HEK293 (cell line): Measurements from ENCODE around the gene CPLX3.

Experiments
- CTCF ChIA-PET: fragments of 350-600 bp; formaldehyde crosslinking; extraction: SDS; loops from one replicate; lab custom pipeline; 2021; ENCODE audit warnings: antibody characterized with exemption; lab: Yijun Ruan, JAX
- POLR2A ChIA-PET: fragments of 300-600 bp; formaldehyde crosslinking; extraction: SDS; loops from one replicate; lab custom pipeline; 2020; ENCODE audit warnings: antibody characterized with exemption, inconsistent platforms; lab: Yijun Ruan, JAX
- H3K27ac ChIP-seq: fragments of 200-500 bp; sonication (Bioruptor generic); 2 replicates; pipeline ENCODE4 v1.5.1; 2014; ENCODE audit warnings: low read depth, low read length, control low read depth, inconsistent platforms; ENCODE audit errors: extremely low read depth
- H3K36me3 ChIP-seq, 2 experiments: fragments of 200-500 bp in 1 of 2; sonication (Bioruptor generic) in 1 of 2; 1 replicate in 1 of 2; 2 replicates in 1 of 2; pipeline ENCODE4 v1.5.1; 2014 to 2017; ENCODE audit warnings: inconsistent platforms in 2 of 2, low read length in 2 of 2; ENCODE audit not compliant: control insufficient read depth in 2 of 2, insufficient read depth in 1 of 2
- H3K4me1 ChIP-seq: fragments of 200-500 bp; sonication (Bioruptor generic); 2 replicates; pipeline ENCODE4 v1.5.1; 2014; ENCODE audit warnings: mild to moderate bottlenecking, low read length, inconsistent platforms; ENCODE audit not compliant: control insufficient read depth, insufficient read depth
- H3K4me3 ChIP-seq: 2 replicates; pipeline ENCODE4 v1.5.1; 2011; ENCODE audit warnings: low read depth, mild to moderate bottlenecking, control low read depth, low read length, moderate library complexity
- H3K9me3 ChIP-seq: fragments of 200-500 bp; sonication (Bioruptor generic); 2 replicates; pipeline ENCODE4 v1.5.1; 2014; ENCODE audit warnings: low read depth, low read length, inconsistent platforms; ENCODE audit not compliant: control insufficient read depth, insufficient read depth
- GLIS1 ChIP-seq: fragments of 450-650 bp; formaldehyde crosslinking; IDR thresholded peaks from 2 replicates; pipeline ENCODE4 v1.5.1; 2016; ENCODE audit warnings: missing biosample characterization, missing genetic modification characterization
- KLF10 ChIP-seq: fragments of 450-650 bp; IDR thresholded peaks from 2 replicates; pipeline ENCODE4 v1.5.1; 2018; ENCODE audit warnings: missing biosample characterization, mild to moderate bottlenecking, missing genetic modification characterization
- REPIN1 ChIP-seq: fragments of 450-650 bp; formaldehyde crosslinking; IDR thresholded peaks from 2 replicates; pipeline ENCODE4 v1.5.1; 2017; ENCODE audit warnings: missing biosample characterization, missing genetic modification characterization, low read depth
- SP3 ChIP-seq: fragments of 450-650 bp; formaldehyde crosslinking; IDR thresholded peaks from 2 replicates; pipeline ENCODE4 v1.5.1; 2016; ENCODE audit warnings: missing biosample characterization, missing genetic modification characterization
- SP7 ChIP-seq: fragments of 450-650 bp; formaldehyde crosslinking; IDR thresholded peaks from 2 replicates; pipeline ENCODE4 v1.5.1; 2016; ENCODE audit warnings: missing biosample characterization, missing genetic modification characterization
- TRIM28 ChIP-seq: IDR thresholded peaks from 2 replicates; pipeline ENCODE4 v1.6.1; 2011; ENCODE audit warnings: low read length, control low read depth, borderline replicate concordance
- ZBTB17 ChIP-seq: fragments of 450-650 bp; formaldehyde crosslinking; IDR thresholded peaks from 2 replicates; pipeline ENCODE4 v1.5.1; 2016; ENCODE audit warnings: missing biosample characterization, missing genetic modification characterization
- ZBTB20 ChIP-seq: fragments of 450-650 bp; formaldehyde crosslinking; IDR thresholded peaks from 2 replicates; pipeline ENCODE4 v1.5.1; 2016; ENCODE audit warnings: missing biosample characterization, missing genetic modification characterization
- ZBTB48 ChIP-seq: fragments of 450-650 bp; formaldehyde crosslinking; IDR thresholded peaks from 2 replicates; pipeline ENCODE4 v1.5.1; 2016; ENCODE audit warnings: missing biosample characterization, missing genetic modification characterization
- ZBTB8A ChIP-seq: fragments of 450-650 bp; formaldehyde crosslinking; IDR thresholded peaks from 2 replicates; pipeline ENCODE4 v1.5.1; 2016; ENCODE audit warnings: missing biosample characterization, missing genetic modification characterization
- ZEB2 ChIP-seq: fragments of 450-650 bp; formaldehyde crosslinking; IDR thresholded peaks from 2 replicates; pipeline ENCODE4 v1.5.1; 2016; ENCODE audit warnings: missing biosample characterization, missing genetic modification characterization
- ZFHX2 ChIP-seq: fragments of 450-650 bp; formaldehyde crosslinking; conservative IDR thresholded peaks from 2 replicates; pipeline ENCODE4 v1.5.1; 2016; ENCODE audit warnings: missing biosample characterization, missing genetic modification characterization
- ZFP69B ChIP-seq: fragments of 450-650 bp; formaldehyde crosslinking; IDR thresholded peaks from 2 replicates; pipeline ENCODE4 v1.5.1; 2016; ENCODE audit warnings: missing biosample characterization, missing genetic modification characterization
- ZIC2 ChIP-seq: fragments of 450-650 bp; formaldehyde crosslinking; IDR thresholded peaks from 2 replicates; pipeline ENCODE4 v1.5.1; 2016; ENCODE audit warnings: missing biosample characterization, missing genetic modification characterization
- ZNF121 ChIP-seq: fragments of 450-650 bp; formaldehyde crosslinking; IDR thresholded peaks from 2 replicates; pipeline ENCODE4 v1.5.1; 2016; ENCODE audit warnings: missing biosample characterization, missing genetic modification characterization
- ZNF184 ChIP-seq: fragments of 450-650 bp; IDR thresholded peaks from 2 replicates; pipeline ENCODE4 v1.5.1; 2018; ENCODE audit warnings: missing biosample characterization, mild to moderate bottlenecking, missing genetic modification characterization
- ZNF19 ChIP-seq: fragments of 450-650 bp; formaldehyde crosslinking; IDR thresholded peaks from 2 replicates; pipeline ENCODE4; 2016; ENCODE audit warnings: missing biosample characterization, missing genetic modification characterization, low read depth
- ZNF223 ChIP-seq: fragments of 450-650 bp; formaldehyde crosslinking; IDR thresholded peaks from 2 replicates; pipeline ENCODE4 v1.5.1; 2016; ENCODE audit warnings: missing biosample characterization, missing genetic modification characterization
- ZNF23 ChIP-seq: fragments of 450-650 bp; formaldehyde crosslinking; IDR thresholded peaks from 2 replicates; pipeline ENCODE4 v1.5.1; 2016; ENCODE audit warnings: missing biosample characterization, missing genetic modification characterization, borderline replicate concordance
- ZNF341 ChIP-seq: fragments of 450-650 bp; formaldehyde crosslinking; IDR thresholded peaks from 2 replicates; pipeline ENCODE4; 2016; ENCODE audit warnings: low read depth, missing biosample characterization, missing genetic modification characterization
- ZNF366 ChIP-seq: fragments of 450-650 bp; formaldehyde crosslinking; conservative IDR thresholded peaks from 2 replicates; pipeline ENCODE4 v1.5.1; 2016; ENCODE audit warnings: missing biosample characterization, missing genetic modification characterization
- ZNF707 ChIP-seq: fragments of 450-650 bp; formaldehyde crosslinking; IDR thresholded peaks from 2 replicates; pipeline ENCODE4 v1.5.1; 2016; ENCODE audit warnings: missing biosample characterization, missing genetic modification characterization
- ZNF777 ChIP-seq: fragments of 450-650 bp; formaldehyde crosslinking; IDR thresholded peaks from 2 replicates; pipeline ENCODE4 v1.5.1; 2017; ENCODE audit warnings: missing biosample characterization, missing genetic modification characterization, borderline replicate concordance
- ZXDB ChIP-seq: fragments of 450-650 bp; formaldehyde crosslinking; IDR thresholded peaks from 2 replicates; pipeline ENCODE4 v1.5.1; 2016; ENCODE audit warnings: missing biosample characterization, missing genetic modification characterization
- TF ChIP-seq, protein P1 (sequence below): fragments of 450-650 bp; formaldehyde crosslinking; IDR thresholded peaks from 2 replicates; pipeline ENCODE4 v1.5.1; 2017; ENCODE audit warnings: missing biosample characterization, missing genetic modification characterization
- TF ChIP-seq, protein P2 (sequence below): fragments of 450-650 bp; formaldehyde crosslinking; conservative IDR thresholded peaks from 2 replicates; pipeline ENCODE4 v1.5.1; 2016; ENCODE audit warnings: low read depth, missing biosample characterization, missing genetic modification characterization
- TF ChIP-seq, protein P3 (sequence below): fragments of 450-650 bp; formaldehyde crosslinking; IDR thresholded peaks from 2 replicates; pipeline ENCODE4 v1.5.1; 2017; ENCODE audit warnings: missing biosample characterization, missing genetic modification characterization
- TF ChIP-seq, protein P4 (sequence below): fragments of 450-650 bp; formaldehyde crosslinking; IDR thresholded peaks from 2 replicates; pipeline ENCODE4 v1.5.1; 2016; ENCODE audit warnings: missing biosample characterization, missing genetic modification characterization
- TF ChIP-seq, protein P5 (sequence below): fragments of 450-650 bp; formaldehyde crosslinking; IDR thresholded peaks from 2 replicates; pipeline ENCODE4 v1.5.1; 2016; ENCODE audit warnings: missing biosample characterization, missing genetic modification characterization

Gene CPLX3

DNA sequence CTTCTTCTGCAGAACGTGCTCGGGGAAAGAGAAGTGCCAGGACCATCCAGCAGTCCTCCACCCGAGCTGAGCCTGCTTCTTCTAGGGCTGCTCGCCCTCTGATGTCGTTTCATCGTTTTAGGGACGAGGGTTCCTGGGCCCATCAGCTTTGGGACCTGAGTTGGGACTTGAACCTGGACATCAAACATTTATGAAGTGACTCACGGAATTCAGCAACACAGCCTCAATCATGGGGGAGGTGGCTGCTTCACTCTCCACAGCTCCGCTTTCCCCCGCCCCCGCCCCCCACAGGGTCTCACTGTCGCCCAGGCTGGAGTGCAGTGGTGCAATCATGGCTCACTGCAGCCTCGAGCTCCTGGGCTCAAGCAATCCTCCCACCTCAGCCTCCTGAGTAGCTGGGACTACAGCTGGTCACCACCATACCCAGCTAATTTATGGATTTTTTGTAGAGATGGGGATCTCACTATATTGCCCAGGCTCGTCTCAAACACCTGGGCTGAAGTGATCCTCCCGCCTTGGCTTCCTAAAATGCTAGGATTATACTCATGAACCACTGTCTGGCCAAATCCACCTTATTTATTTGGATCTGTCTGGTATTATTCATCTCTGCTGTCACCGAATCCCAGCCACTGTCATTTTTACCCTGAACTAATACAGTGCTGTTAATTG, 47.5 kb downstream of the CPLX3 start:
- POLR2A ChIA-PET = interaction anchor here (0.9 to 4.3 kb wide), 7 partner anchors 10 to 83 kb away, joined by 3 to 12 read pairs (median 5); partner anchors contain the start of genes FAM219B, MPI and RPP25
- Histone ChIP-seq H3K9me3 (no peaks in the 10 kb centered on the region), H3K4me1 (peaks cover 7% of the 10 kb centered on the region), H3K27ac (peak overlapping the region; percentile 46; the same call in 1 of the 2 replicates), H3K4me3 (peak overlapping the region; percentile 96), H3K36me3 (peaks cover 2 to 11% of the 10 kb centered on the region in 2 experiments; a peak in 2 of 3 replicates)
- CTCF ChIA-PET = interaction anchor here (0.6 to 1.4 kb wide), 4 partner anchors 8 to 239 kb away, joined by 3 to 4 read pairs (median 4); no protein-coding TSS in a partner anchor
- TF ChIP-seq ZIC2 (peak; percentile 76), SP3 (tag by site-specific recombination) (no peak), ZBTB20 (tag by site-specific recombination) (no peak; the same call in 1 of the 2 replicates), GLIS1 (tag by site-specific recombination) (peak; percentile 92), ZNF223 (no peak), ZBTB48 (tag by site-specific recombination) (peak; percentile 91), ZNF19 (no peak), ZBTB17 (tag by site-specific recombination) (peak; percentile 88), ZBTB8A (peak; percentile 56; the same call in 1 of the 2 replicates), ZXDB (tag by site-specific recombination) (no peak), ZEB2 (0 out of 2 replicates have a peak, but pooled peaks have one; percentile 42), ZFP69B (tag by site-specific recombination) (peak; percentile 72), ZNF777 (tag by site-specific recombination) (no peak), ZNF341 (tag by site-specific recombination) (peak; percentile 33; the same call in 1 of the 2 replicates), KLF10 (no peak), SP7 (peak; percentile 58; the same call in 1 of the 2 replicates), ZNF121 (tag by site-specific recombination) (peak; percentile 98), ZFHX2 (tag by site-specific recombination) (peak; percentile 66), TRIM28 (no peak), ZNF366 (no peak), ZNF707 (tag by site-specific recombination) (no peak), ZNF184 (tag by site-specific recombination) (0 out of 2 replicates have a peak, but pooled peaks have one; percentile 42), ZNF23 (no peak), REPIN1 (tag by site-specific recombination) (no peak)
- TF ChIP-seq, protein P1, sequence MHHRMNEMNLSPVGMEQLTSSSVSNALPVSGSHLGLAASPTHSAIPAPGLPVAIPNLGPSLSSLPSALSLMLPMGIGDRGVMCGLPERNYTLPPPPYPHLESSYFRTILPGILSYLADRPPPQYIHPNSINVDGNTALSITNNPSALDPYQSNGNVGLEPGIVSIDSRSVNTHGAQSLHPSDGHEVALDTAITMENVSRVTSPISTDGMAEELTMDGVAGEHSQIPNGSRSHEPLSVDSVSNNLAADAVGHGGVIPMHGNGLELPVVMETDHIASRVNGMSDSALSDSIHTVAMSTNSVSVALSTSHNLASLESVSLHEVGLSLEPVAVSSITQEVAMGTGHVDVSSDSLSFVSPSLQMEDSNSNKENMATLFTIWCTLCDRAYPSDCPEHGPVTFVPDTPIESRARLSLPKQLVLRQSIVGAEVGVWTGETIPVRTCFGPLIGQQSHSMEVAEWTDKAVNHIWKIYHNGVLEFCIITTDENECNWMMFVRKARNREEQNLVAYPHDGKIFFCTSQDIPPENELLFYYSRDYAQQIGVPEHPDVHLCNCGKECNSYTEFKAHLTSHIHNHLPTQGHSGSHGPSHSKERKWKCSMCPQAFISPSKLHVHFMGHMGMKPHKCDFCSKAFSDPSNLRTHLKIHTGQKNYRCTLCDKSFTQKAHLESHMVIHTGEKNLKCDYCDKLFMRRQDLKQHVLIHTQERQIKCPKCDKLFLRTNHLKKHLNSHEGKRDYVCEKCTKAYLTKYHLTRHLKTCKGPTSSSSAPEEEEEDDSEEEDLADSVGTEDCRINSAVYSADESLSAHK (tag by site-specific recombination) = no peak
- TF ChIP-seq, protein P2, sequence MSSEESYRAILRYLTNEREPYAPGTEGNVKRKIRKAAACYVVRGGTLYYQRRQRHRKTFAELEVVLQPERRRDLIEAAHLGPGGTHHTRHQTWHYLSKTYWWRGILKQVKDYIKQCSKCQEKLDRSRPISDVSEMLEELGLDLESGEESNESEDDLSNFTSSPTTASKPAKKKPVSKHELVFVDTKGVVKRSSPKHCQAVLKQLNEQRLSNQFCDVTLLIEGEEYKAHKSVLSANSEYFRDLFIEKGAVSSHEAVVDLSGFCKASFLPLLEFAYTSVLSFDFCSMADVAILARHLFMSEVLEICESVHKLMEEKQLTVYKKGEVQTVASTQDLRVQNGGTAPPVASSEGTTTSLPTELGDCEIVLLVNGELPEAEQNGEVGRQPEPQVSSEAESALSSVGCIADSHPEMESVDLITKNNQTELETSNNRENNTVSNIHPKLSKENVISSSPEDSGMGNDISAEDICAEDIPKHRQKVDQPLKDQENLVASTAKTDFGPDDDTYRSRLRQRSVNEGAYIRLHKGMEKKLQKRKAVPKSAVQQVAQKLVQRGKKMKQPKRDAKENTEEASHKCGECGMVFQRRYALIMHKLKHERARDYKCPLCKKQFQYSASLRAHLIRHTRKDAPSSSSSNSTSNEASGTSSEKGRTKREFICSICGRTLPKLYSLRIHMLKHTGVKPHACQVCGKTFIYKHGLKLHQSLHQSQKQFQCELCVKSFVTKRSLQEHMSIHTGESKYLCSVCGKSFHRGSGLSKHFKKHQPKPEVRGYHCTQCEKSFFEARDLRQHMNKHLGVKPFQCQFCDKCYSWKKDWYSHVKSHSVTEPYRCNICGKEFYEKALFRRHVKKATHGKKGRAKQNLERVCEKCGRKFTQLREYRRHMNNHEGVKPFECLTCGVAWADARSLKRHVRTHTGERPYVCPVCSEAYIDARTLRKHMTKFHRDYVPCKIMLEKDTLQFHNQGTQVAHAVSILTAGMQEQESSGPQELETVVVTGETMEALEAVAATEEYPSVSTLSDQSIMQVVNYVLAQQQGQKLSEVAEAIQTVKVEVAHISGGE (tag by site-specific recombination) = no peak
- TF ChIP-seq, protein P3, sequence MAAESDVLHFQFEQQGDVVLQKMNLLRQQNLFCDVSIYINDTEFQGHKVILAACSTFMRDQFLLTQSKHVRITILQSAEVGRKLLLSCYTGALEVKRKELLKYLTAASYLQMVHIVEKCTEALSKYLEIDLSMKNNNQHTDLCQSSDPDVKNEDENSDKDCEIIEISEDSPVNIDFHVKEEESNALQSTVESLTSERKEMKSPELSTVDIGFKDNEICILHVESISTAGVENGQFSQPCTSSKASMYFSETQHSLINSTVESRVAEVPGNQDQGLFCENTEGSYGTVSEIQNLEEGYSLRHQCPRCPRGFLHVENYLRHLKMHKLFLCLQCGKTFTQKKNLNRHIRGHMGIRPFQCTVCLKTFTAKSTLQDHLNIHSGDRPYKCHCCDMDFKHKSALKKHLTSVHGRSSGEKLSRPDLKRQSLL (tag by site-specific recombination) = peak; percentile 72; the same call in 1 of the 2 replicates
- TF ChIP-seq, protein P4, sequence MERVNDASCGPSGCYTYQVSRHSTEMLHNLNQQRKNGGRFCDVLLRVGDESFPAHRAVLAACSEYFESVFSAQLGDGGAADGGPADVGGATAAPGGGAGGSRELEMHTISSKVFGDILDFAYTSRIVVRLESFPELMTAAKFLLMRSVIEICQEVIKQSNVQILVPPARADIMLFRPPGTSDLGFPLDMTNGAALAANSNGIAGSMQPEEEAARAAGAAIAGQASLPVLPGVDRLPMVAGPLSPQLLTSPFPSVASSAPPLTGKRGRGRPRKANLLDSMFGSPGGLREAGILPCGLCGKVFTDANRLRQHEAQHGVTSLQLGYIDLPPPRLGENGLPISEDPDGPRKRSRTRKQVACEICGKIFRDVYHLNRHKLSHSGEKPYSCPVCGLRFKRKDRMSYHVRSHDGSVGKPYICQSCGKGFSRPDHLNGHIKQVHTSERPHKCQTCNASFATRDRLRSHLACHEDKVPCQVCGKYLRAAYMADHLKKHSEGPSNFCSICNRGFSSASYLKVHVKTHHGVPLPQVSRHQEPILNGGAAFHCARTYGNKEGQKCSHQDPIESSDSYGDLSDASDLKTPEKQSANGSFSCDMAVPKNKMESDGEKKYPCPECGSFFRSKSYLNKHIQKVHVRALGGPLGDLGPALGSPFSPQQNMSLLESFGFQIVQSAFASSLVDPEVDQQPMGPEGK (tag by site-specific recombination) = peak; percentile 70; the same call in 1 of the 2 replicates
- TF ChIP-seq, protein P5, sequence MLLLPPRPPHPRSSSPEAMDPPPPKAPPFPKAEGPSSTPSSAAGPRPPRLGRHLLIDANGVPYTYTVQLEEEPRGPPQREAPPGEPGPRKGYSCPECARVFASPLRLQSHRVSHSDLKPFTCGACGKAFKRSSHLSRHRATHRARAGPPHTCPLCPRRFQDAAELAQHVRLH = peak; percentile 13; the same call in 1 of the 2 replicates
